GM21381 (cell line): ENCODE data around the gene EPB42.

Experiments
- ATAC-seq: cut with Tn5 transposase; IDR thresholded peaks from one replicate; pipeline ENCODE4 v1.9.1; 2021; ENCODE audit warnings: mild to moderate bottlenecking, moderate library complexity; ENCODE audit not compliant: unreplicated experiment

EPB42 gene

GRCh38 chr15:43220991-43221403 is at the start of gene EPB42:
Gene EPB42, minus strand, starts transcription at chr15:43221018. Its CDS starts 193 bp downstream, at chr15:43220825.
- ATAC-seq: no peak

DNA sequence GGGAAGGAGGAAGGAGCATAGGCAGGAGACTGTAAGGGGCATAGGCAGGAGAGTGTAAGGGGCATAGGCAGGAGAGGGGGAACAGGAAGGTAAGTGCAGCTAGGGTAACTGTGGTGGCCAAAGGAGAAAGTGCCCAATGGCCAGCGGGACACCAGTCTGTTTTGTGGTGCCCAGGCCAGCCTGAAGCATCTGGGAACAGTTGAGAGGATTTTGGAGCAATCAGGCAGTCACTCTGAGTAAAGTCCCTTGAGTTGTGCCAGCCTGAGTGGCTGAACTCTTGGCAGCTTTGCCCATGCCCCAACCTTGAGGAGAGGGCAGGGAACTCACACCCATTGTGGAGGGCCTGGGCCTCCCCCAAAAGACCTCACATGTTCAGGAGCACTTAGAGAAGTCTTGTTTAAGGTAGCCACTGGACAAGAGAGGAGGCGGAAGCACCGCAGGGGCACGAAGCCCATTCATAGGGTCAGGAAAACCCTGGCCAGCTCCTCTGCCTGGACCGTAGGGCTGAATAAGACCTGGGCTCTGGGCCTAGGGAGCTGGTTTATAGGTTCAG is 49.4 kb upstream of the EPB42 start:
- no peak for ATAC-seq

- ATAC-seq: no peak
Measured at GRCh38 chr15:43268111-43269105, 47.6 kb upstream of the EPB42 start.

DNA sequence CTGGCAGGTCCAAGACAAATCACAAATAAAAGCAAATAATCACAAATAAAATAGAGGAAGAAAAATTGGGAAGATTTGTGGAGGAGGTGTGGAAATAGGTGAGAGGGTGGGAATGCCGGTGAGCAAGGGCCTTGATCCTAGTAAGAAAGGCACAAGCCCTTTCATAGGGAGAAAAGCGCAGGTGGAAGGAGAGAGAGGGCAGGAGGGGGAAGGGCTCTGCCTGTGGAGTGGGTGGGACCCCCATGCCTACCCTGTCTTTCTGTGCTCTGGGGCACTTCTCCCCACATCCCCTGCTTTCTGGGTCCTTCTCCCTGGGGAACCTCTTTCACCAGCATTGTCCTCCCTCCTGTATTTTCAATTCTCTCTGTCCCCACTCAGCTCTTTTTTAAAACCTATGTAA is 46.6 kb upstream of the EPB42 start:
- ATAC-seq: no peak

- ATAC-seq: no peak
Measured at GRCh38 chr15:43266834-43267233, 46.0 kb upstream of the EPB42 start, which contains the start of gene TGM5. Gene TGM5, minus strand, starts transcription at chr15:43266928. Its CDS starts 79 bp downstream, at chr15:43266849.

GRCh38 chr15:43266386-43266785 is 45.6 kb upstream of the EPB42 start:
- no peak for ATAC-seq

DNA sequence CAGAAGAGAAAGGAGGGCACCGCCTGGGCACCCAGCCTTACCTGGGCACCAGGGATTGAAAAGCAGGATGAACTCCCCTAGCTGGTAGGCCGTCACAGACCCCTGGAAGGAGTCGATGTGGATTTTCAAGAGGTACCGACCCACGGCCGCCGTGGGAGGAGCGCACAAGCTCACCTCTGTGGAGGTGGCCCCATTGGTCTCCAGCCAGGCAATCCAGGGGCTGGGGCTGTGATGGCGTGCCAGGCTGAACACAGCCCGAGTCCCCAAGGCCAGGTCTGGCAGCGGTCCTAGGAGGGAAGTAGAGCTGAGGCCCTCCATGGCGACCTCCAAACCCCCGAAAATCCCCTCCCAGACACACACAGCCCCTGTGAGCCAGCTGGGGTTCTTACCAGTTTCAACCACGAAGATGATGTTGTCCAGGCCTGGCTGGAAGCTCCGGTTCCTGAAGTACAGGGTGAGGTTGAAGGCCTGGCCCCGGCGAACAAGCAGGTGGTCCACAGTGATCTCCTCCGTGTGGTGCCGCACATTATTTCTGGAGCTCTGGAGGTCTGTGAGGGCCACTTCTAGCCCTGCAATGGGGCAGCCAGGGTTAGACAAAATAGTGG is 39.3 kb upstream of the EPB42 start:
- ATAC-seq: no peak

DNA sequence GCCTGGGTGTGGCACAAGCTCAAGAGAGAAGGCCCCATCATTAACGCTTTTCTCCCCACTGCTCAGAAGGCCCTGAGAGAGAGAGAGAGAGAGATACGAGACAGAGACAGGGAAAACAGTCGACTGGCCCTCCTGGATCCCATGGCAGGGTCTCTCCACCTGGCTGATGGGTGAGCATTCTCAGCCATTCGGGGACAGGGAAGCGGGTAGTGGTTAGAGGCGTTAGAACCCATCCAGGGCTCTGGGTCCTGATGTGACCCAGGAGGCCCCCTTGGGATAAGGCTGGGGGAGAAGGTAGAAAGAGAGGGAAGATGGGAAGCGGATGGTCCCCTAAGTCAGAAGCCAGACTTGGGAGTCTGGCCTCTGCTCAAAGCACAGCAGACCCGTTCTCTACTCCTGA is 38.0 kb upstream of the EPB42 start:
- ATAC-seq: no peak

- ATAC-seq: no peak
Measured at GRCh38 chr15:43256341-43256740, 35.5 kb upstream of the EPB42 start.

DNA sequence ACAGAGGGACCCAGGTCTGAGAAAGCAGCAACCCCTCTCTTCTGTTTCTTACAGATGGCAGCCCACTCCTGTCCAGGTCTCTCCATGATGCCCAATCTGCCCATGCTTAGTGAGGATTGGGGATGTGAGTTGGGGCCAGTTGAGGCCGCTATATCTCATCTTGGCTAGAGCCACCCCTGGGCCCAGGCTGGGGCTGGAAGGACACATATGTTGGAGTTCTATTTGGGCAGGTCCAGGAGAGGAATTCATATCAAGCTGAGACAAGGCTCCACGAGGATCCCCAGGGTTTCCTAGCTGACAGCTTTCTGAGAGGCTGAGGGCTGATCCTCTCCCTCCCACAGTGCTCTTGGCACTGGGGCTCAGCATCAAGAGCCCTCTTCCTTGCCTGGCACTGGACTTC is 34.6 kb upstream of the EPB42 start:
- ATAC-seq: no peak

DNA sequence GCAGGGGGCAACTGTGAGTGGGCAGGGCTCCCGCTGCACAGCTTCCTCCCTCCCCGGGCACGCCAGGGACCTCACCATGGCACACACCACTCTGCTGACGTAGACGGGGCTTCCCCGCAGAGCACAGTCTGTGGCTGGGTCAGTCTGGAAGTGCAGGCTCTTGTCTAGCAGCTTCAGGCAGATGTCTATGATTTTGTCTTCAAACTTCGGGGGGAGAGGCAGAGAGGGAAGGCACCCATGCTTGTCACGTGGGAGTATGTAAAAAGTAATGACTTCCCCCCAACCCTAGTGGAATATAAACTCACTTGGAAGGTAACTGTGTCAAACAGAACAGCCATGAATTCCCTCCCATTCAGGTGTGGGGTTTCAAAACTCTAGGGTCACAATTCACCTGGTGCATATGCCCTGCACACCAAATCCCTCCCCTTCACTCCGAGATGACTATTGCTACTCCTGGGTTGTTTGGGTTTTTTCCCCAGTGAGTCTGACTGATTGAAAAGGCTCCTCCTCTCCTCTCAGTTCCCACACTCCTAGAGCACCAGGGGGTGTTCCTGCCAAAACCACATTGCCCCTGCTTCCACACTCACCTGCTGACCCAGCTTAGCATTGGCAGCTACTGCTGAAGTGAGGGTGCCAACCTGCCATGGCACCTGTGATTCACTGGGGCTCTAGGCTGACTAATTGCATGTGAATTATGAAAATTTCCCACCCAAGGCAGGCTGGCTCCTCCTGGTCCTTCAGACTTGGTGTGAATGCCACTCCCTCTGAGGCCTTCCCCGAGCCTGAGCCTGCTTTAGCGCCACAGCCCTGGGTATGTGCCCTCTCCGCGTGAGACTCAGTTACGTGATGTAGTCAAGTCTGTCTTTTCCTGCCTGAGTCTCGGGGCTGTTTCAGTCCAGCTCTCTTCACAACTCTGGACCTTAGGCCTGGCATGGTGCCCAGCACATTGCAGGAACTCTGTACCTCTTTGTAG is 32.9 kb upstream of the EPB42 start:
- ATAC-seq: peak; percentile 42

DNA sequence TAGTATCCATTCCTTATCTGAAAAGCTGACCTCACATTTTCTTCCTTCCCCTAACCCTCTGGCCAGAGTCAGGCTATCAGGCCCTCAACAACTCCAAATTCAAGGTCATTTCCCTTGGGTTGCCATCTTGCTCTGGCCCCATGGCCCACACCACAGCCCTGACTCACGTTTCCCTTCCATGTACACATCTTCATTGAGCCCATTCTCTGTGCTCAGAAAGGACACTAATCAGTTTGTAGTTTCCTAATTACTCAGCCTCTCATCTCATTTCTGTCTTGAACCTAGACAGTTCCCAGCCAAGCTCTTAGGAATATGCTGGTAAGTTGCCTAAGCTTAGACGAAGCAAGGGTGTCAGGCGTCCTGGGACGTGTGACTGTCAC is 31.0 kb upstream of the EPB42 start:
- ATAC-seq: no peak

DNA sequence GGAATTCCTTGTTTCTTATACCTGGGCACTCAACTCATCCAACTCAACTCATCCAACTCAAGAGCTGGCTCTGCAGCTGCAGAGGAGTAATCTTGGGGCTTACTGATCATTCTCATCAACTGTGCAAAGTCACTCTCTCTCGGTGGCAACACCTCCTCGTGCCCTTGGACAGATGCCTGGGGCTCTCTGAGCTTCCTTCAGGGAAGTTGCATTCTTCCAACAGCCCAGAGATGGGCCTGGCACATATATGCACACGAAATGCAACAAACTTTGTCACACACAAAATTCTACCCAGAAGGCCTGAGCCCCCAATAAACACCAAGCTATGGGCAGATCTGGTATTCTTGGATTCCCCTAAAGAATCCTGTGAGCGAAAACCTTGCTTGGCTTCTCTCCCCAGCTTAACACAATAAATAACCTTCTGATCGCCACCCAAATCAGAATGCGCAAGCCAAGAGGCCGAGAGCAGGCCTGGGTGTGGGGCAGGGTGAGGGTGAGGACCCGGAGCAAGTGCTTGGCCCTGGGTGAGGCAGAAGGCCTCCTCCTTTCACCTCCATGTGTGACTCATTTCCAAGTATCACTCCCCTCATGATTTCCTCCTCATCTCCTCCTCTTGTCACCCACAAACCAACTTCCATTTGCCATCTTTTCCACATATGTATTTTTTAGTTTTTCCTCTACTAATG is 30.5 kb upstream of the EPB42 start:
- no peak for ATAC-seq

DNA sequence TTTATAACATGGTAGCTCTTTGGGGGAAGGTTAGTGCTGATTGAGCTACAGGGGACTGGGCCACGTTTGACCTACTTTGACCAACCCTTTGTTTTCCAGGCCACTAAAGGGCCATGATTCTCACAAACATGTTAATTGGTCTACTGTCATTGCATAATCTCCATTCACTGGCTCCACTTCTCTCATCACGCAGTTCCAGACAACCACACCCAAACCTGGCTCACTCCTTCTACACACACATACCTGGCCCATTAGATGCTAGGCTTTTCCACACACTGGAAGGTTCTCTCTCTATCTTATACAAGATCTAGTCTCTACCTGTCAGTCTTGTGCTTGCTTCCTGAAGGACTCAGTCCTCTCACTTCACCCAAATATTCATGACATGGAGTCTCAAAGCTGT is 30.0 kb upstream of the EPB42 start:
- no peak for ATAC-seq

DNA sequence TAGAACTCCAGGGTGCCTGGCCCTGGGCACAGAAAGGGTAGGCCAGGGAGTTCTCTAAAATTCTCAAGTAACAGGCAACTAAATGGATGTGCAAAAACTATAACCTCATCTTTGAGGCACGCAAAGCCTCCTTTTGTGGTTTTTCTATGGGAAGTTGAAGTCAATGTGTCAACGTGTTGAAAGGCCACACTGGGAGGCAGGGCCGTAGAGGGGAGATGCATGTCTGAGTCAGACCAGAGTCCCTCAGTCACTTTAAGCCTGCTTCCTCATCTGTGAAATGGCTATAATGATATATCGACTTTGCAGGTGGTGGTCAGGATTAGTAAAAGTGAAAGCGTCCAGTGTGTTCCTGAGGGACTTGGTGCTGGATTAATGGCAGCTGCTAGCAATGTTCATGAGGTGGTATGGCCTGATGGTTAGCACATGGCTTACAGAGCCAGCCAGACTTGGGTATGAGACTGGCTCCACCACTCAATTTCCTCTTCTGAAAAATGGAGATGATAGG is 28.9 kb upstream of the EPB42 start:
- ATAC-seq: peak; percentile 41

DNA sequence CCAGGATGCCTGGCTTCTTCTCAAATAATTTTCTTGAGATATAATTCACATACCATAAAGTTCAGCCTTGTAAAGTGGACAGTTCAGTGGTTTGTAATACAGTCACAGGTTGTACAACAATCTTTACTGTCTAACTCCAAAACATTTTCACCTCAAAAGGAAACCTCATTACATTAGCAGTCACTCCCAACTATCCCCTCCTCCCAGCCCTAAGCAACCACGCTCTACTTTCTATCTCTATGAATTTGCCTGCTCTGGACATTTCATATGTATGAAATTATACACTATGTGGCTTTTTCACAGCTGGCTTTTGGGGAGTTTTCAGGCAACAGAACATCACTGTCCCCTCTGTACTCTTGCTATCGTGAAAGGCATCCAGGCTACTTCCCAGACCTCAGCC is 28.4 kb upstream of the EPB42 start:
- peak; percentile 4 for ATAC-seq

- ATAC-seq: no peak
Measured at GRCh38 chr15:43246261-43246774, 25.5 kb upstream of the EPB42 start.

DNA sequence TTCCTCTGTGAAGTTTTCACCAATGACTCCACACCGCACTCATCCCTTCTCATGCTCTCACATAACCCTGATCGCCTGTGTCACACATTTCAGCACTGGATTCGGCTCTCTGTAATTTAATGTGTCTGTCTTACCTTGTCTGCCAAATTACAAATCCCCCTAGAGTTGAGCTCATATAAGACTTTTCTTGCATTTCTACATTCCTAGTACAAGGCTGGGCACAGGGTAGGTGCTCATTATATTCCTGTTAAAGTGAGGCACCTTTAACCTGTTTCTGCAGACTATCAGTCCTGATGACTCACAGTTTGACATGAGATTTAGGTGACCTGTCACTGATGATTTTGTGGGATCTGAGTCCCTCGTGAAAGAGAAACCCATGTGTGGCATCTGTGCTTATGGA is 23.3 kb upstream of the EPB42 start:
- no peak for ATAC-seq

DNA sequence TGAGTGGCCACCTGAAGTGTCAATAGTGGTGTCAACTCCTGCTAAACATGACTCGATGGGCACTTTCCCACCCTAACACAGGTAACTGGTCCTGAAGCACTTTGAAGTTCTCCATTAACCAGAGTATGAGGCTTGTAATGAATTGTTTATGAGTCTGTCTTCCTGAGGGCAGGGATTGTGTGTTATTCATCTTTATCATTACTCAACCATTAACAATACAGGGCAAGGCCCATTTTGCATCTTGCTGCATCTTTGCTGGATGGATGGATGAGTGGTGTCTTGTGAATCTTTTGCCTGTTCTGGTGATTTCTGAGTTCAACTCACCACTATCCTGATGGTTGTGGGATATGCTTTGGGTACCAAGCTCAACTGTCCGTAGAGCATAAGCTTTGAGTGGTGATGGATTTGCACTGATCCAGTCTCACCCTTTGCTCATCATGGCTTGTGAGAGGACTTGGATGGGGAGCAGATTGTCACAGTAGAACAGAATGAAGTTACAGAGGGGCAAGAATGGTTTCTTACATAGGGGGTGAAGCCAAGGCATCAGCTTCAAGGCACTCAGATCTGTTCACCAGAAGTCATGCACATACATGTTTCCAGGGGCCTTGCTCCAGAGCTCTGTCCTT is 22.3 kb upstream of the EPB42 start:
- ATAC-seq: no peak
